ENCODE results near the gene IL36B.

IL36B gene

DNA sequence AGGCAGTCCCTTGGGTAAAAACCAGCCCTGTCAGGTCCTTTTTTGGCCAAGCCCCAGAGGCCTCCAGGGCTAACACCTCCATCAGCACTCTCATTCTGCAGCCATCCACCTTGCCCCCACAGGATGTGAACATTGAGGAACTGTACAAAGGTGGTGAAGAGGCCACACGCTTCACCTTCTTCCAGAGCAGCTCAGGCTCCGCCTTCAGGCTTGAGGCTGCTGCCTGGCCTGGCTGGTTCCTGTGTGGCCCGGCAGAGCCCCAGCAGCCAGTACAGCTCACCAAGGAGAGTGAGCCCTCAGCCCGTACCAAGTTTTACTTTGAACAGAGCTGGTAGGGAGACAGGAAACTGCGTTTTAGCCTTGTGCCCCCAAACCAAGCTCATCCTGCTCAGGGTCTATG is 22.4 kb upstream of the IL36B start:
- no peak for DNase-seq

- DNase-seq: no peak
Observed at GRCh38 chr2:113073325-113073834, 20.7 kb upstream of the IL36B start.

DNA sequence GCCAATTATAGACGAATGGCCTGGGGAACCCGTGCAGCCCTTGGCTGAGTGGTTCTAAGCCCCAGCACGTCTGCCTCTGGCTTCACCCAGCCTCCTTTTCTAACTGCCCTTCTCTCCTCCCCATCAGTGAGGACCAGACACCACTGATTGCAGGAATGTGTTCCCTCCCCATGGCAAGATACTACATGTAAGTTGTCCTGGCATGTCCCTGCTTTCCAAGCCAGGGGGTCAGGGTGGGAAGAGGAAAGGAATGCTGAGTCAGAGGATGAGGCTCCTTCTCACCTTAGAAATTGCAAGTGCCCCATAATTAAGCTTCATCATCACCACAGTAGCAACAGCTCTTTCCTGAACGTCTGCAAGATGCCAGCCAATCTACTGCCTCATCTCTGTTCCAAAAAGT is 19.9 kb upstream of the IL36B start:
- DNase-seq: no peak

DNA sequence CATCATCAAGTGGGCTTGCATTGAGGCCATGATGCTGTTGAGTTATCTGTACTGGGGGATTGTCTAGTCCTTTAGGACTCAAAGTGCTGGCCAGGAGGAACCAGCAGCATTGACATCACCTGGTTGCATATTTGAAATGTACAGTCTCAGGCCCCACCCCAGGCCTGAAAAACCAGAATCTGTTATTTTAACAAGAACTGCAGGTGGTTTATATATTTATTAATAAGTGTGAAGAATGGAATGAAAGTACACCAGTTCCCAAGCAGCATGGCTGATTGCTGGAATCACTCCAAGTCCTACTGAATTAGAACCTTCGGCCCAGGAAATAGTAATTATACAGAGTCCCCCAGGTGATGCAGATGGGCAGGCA is 17.9 kb upstream of the IL36B start:
- DNase-seq: no peak

DNA sequence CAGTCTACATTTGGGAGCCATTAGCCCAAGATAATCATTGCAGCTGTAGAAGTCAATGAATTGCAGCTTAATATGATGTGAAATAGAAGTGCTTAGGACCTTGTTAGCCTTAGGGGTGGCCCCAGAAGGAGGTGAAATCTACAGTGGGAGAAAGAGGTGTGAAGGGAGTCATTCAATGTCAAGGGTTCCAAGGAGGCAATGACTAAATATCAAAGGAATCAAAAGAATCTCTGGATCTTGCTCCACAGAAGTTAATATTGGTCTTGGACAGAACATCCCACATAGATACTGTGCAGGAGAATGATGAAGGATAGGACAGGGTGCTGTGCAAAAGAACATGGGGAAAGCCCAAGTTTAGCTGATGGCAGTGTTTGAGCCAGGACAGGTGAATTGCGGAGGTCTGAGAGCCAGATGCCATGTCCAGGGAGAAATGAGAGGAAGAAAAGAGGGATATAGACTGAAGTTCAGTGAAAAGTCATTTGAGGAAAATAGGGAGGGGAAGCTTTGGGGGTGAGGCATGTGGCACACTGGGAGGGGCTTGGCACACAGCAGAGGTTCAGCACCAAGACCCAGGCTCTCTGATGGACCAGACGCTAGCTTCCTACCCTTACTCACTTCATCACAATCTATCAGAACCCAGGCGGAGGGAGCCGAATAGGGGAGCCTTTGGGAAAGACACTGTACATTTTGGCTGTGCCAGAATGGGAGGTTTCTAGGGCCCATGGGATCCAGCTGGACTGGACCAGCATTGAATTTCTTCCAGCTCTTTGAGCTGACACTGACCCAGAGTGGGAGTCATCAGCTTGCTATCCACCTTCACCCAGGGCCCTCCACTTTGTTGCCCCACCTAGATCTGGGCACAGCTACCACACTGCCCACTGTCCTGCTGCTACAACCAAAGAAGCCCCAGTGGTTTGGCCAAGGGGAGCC is 17.3 kb upstream of the IL36B start:
- DNase-seq: no peak

DNA sequence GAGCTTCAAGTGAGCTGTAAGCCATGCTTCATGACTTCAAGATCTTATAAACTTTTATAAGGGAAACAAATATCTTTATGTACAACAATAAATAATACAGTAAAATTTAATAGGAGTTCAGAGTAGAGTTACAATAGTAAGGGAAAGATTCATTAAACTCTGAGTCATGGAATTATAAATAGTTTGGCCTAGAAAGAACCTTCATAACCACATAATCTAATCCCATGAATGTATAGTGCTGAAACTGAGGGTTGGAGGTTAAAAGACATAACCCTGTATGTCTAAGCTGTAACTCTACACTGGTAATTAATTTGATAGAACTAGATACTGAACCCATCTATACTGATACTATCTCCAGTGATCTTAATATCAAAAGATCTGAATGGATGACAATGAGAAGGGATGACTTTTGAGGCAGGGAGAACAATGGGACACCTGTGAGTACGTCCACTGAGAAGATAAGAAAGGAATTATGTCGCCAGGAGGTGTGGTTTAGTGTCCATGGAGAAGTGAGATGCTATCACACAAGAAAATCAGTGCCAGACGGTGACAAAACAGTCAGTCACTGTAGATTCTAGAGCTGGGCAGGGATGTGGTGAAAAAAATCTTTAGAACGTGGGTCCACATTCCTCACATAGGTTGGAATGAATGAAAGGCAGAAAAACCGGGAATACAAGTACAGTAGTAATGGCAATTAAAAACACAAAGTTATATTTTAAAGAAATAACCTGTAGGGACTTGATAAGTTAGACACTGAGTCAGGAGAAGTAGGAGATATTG is 16.2 kb upstream of the IL36B start:
- no peak for DNase-seq

DNA sequence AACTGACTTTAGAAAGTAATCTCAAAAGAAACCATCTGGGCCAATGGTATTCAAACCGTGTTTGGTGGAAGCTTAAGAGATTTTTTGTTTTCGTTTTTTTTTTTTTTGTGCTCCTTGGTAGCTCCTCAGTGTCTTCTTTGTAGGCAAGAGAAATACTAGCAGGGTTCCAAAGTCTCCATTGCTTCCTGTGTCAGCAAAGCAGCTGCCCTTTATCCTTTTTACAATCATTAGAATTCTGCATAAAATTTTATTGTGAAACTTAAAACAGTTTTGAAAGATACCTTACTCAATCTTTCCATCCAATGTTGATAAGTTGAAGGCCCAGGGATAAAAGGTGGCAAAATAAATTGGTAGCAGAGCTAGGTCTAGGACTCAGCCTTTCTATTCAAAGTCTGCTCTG is 15.6 kb upstream of the IL36B start:
- no peak for DNase-seq

GRCh38 chr2:113067681-113068080 is 15.0 kb upstream of the IL36B start, which contains the start of gene IL1F10:
TSS of gene IL1F10 (plus strand) at chr2:113067970. CDS start at chr2:113072739, 4,769 bp downstream.
- no peak for DNase-seq

GRCh38 chr2:113064898-113065297 is 12.2 kb upstream of the IL36B start:
- DNase-seq: no peak

DNA sequence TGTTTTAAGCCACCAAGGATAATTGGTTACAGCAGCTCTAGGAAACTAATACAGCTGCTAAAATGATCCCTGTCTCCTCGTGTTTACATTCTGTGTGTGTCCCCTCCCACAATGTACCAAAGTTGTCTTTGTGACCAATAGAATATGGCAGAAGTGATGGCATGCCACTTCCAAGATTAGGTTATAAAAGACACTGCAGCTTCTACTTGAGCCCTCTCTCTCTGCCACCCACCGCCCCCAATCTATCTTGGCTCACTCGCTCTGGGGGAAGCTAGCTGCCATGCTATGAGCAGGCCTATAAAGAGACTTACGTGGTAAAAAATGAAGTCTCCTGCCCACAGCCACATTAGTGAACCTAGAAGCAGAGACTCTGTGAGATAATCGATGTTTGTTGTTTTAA is 11.6 kb upstream of the IL36B start:
- no peak for DNase-seq

GRCh38 chr2:113061896-113062770 is 9.5 kb upstream of the IL36B start:
- no peak for DNase-seq

DNA sequence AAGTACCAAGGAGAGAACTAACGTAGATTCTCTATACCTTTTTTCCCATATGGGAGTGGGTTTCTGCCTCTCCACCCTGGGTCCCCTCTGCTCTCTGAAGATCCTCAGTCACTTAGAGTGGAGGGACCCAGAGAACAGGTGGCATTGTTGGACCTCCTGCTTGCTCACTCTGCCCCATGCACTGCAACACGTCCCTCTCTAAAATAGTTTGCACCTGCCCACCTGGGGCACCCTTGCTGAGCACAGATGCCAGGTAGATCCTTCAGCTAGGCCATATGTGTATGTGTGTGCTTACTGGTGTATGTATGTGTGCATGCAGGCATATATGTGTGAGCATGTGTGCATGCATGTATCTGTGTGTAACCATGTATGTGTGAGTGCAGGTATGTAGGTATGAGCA is 8.6 kb upstream of the IL36B start:
- DNase-seq: no peak

DNA sequence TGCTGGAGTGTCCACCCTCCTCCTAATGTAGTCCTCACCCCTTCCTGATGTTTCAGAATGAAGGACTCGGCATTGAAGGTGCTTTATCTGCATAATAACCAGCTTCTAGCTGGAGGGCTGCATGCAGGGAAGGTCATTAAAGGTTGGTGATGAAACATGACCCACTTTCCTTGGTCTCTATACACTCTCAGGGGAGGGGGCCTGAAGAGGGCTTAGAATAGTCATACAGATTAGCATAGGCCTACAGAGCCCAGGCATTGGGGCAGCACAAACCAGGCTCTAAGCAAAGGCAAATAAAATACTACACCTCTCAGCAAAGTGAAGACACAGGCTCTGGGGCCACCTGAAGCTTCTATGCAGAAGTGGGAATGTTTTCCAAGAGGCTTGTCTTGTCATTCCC is 8.1 kb upstream of the IL36B start:
- no peak for DNase-seq

DNA sequence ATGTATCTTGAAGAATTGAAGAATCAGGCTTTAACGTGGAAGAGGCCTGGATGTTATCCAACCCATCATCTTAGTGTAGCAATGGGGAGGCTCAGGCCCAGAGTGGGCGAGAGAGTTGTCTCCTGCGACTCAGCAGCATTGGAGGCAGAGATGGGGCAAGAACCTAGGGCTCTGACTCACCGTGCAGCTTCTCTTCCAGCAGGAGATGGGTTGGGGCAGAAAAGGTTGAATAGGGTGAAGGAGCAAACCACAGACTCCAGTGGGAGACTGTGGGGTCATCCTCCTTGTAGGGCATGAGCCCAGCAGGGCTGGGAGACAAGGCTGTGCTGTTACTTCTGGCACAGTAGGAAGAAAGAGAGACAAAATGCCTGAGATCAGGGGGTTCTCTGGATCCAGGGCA is 7.7 kb upstream of the IL36B start:
- DNase-seq: no peak

- DNase-seq: no peak
Observed at GRCh38 chr2:113058998-113059960, 6.6 kb upstream of the IL36B start, which contains the start of gene IL36RN. TSS of gene IL36RN (plus strand) at chr2:113059198. CDS start at chr2:113059439, 241 bp downstream.

- DNase-seq: no peak
Observed at GRCh38 chr2:113058411-113058994, 5.8 kb upstream of the IL36B start.

GRCh38 chr2:113057117-113057516 is 4.5 kb upstream of the IL36B start:
- no peak for DNase-seq

GRCh38 chr2:113056521-113056920 is 3.9 kb upstream of the IL36B start:
- no peak for DNase-seq

GRCh38 chr2:113054066-113054465 is 1.4 kb upstream of the IL36B start:
- no peak for DNase-seq

DNA sequence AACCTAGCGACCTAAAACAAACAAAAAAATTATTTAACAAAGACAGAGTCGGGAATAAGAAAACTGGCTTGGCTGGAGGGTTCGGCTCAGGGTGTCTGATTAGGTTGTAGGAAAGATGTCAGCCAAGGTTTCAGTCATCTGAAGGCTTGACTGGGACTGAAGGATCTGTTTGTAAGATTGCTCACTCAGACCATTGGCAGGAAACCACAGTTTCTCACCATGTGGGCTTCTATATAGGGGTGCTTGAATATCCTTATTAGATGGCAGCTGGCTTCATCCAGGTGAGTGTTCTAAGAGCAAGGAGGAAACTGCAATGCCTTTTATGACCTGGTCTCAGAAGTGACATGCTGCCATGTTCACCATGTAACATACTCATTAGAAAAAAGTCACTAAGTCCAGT is 999 bp upstream of the IL36B start:
- no peak for DNase-seq

Measured in NCI-H1436 (cell line).